Activated naive CD4-positive, alpha-beta T cell treated with anti-CD3 and anti-CD28 coated beads for 36 hours (primary cell): ENCODE data around the gene CCL19. TPM values are rescaled to one million over a fixed set of nuclear protein-coding genes. Genes with fewer than 3 reads are reported as not detected.
A peak's percentile ranks its signal among the peaks of the same experiment; 100 is the strongest.

Experiments
- CTCF ChIA-PET: fragments of 350-600 bp; sonication (Branson Sonifier 250); formaldehyde crosslinking; loops from one replicate; lab custom pipeline; 2021; ENCODE audit warnings: antibody characterized with exemption; lab: Charles Lee
- DNase-seq: peaks from one replicate; pipeline ENCODE4 v3.0.0-alpha.2; 2020
- H3K27ac Mint-ChIP-seq: one replicate; pipeline ENCODE4 v1.8.0; 2021; ENCODE audit warnings: mild to moderate bottlenecking, mixed read lengths
- H3K27me3 Mint-ChIP-seq: one replicate; pipeline ENCODE4 v1.8.0; 2021; ENCODE audit warnings: low read depth, mixed read lengths
- H3K36me3 Mint-ChIP-seq: one replicate; pipeline ENCODE4 v1.8.0; 2021; ENCODE audit warnings: low read depth, mixed read lengths
- H3K4me1 Mint-ChIP-seq: one replicate; pipeline ENCODE4 v1.8.0; 2021; ENCODE audit warnings: low read depth, mixed read lengths
- H3K4me3 Mint-ChIP-seq: one replicate; pipeline ENCODE4 v1.8.0; 2021; ENCODE audit warnings: mild to moderate bottlenecking, moderate library complexity, mixed read lengths
- H3K9me3 Mint-ChIP-seq: one replicate; pipeline ENCODE4 v1.8.0; 2021; ENCODE audit warnings: mixed read lengths
- intact Hi-C: fragments of 100-400 bp; cut with micrococcal nuclease; formaldehyde crosslinking; loops from one replicate; pipeline ENCODE4 v1.15.1; 2023
- total RNA-seq, 2 experiments: library from RNA; stranded (reverse); gene quantifications; one replicate each; pipeline ENCODE4 v1.2.3, GENCODE V29; 2021

CCL19 gene
- total RNA-seq, 2 experiments from 2014 or later = not detected

- Mint-ChIP-seq H3K27ac (peak within 1 kb of the TSS; percentile 83), H3K27me3 (no peaks in the 10 kb centered on the region), H3K4me3 (peak within 1 kb of the TSS; percentile 86), H3K36me3 (peaks cover 19% of the 10 kb centered on the region), H3K4me1 (peaks cover 18% of the 10 kb centered on the region), H3K9me3 (no peaks in the 10 kb centered on the region)
- intact Hi-C loops = loop anchor here (1.0 to 5.0 kb wide), 6 partner anchors 8 to 426 kb away; partner anchors contain the start of genes DNAJB5 and VCP
- CTCF ChIA-PET = interaction anchor here (0.6 to 4.4 kb wide), 14 partner anchors 8 to 281 kb away, joined by 3 to 51 read pairs (median 4); partner anchors contain the start of genes CCL27, RPP25L and SIGMAR1
- DNase-seq = peak; percentile 98
These were observed 44.6 kb downstream of the CCL19 start, which contains the start of gene GALT for GRCh38 chr9:34646211-34647083. Gene GALT, plus strand, starts transcription at chr9:34646675. Its CDS starts 30 bp downstream, at chr9:34646705.

DNA sequence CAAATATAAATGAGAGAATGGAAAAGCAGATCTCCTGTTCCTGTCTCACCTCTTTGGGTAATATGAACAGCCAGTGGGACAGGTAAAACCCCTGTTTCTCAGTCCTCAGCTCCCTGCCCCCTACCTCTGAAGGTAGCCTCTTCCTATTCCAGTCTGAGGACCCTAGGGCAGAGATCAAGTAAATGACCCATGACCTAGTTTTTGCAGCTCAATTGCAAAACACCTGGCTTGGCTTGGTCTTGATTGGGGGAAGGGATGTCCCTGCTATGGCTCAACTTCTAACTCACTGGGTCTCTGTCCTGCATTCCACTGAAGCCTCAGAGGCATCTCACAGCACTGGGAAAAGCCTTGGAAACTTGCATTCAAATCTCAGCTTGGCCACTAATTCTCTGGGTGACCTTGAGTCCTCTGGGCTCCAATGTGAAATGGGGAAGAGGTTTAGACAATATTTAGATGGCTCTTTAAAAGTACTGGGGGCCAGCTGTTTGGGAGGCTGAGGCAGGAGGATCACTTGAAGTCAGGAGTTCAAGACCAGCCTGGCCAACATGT is 46.2 kb downstream of the CCL19 start:
- no peak for DNase-seq
- H3K36me3 Mint-ChIP-seq = peaks cover 17% of the 10 kb centered on the region
- intact Hi-C loops = loop anchor here (5.0 kb wide), 2 partner anchors 342 to 427 kb away; partner anchors contain the start of genes DNAJB5 and VCP
- peaks cover 18% of the 10 kb centered on the region for H3K4me1 Mint-ChIP-seq
- H3K4me3 Mint-ChIP-seq = no peak overlapping the region
- H3K27me3 Mint-ChIP-seq = no peaks in the 10 kb centered on the region
- no peak overlapping the region for H3K27ac Mint-ChIP-seq
- CTCF ChIA-PET = interaction anchor here (0.6 to 3.8 kb wide), 7 partner anchors 10 to 1522 kb away, joined by 3 to 32 read pairs (median 4); partner anchors contain the start of genes CCL27 and RPP25L
- no peaks in the 10 kb centered on the region for H3K9me3 Mint-ChIP-seq

DNA sequence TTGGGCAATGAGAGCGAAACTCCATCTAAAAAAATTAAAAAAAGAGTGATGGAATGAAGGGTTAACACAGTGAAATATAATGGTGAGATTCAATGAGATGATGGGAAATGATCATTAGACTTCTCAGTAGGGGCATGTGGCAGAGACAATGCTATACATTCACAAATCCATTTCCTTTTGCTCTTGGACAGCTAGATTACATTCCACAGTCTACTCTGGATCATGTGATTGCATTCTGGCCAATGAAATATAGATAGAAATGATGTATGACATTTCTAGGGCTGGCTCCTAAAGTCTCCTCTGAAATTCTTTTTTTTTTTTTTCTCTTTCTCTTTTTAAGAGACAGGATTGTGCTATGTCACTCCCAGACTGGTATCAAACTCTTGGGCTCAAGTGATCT is 48.4 kb downstream of the CCL19 start:
- Mint-ChIP-seq H3K36me3 (peaks cover 2% of the 10 kb centered on the region), H3K4me1 (peaks cover 18% of the 10 kb centered on the region), H3K9me3 (no peaks in the 10 kb centered on the region), H3K4me3 (no peak overlapping the region), H3K27ac (no peak overlapping the region), H3K27me3 (no peaks in the 10 kb centered on the region)
- no peak for DNase-seq
- intact Hi-C loops = no loop called here
- CTCF ChIA-PET = interaction anchor here (1.1 to 3.8 kb wide), 5 partner anchors 8 to 305 kb away, joined by 3 to 32 read pairs (median 4); no protein-coding TSS in a partner anchor

Other genes starting within 250 kb of the CCL19 start
- 10 to 100 TPM; 11.1 to 11.6 TPM for gene FAM219A, start 232.7 kb downstream of the CCL19 start, total RNA-seq
- under 1 TPM in 1 of 2 experiments, not detected in 1; 0.26 TPM for gene DNAI1, start 232.5 kb downstream of the CCL19 start, total RNA-seq
- gene ENHO, start 168.3 kb downstream of the CCL19 start, total RNA-seq = under 1 TPM; 0.19 to 0.27 TPM
- gene CNTFR, start 101.6 kb downstream of the CCL19 start, total RNA-seq = not detected
- 10 to 100 TPM; 25.7 to 27.0 TPM for gene RPP25L, start 79.2 kb downstream of the CCL19 start, total RNA-seq
- gene DCTN3, start 70.8 kb downstream of the CCL19 start, total RNA-seq = 10 to 100 TPM; 86.1 to 87.5 TPM
- gene ARID3C, start 62.2 kb downstream of the CCL19 start, total RNA-seq = under 1 TPM; 0.29 to 0.37 TPM
- gene SIGMAR1, start 53.5 kb downstream of the CCL19 start, total RNA-seq = 10 to 100 TPM; 58.9 TPM
- 10 to 100 TPM; 42.0 to 44.6 TPM for gene GALT, start 44.6 kb downstream of the CCL19 start, total RNA-seq
- 10 to 100 TPM; 12.1 to 13.0 TPM for gene IL11RA, start 39.1 kb downstream of the CCL19 start, total RNA-seq
- under 1 TPM in 1 of 2 experiments, not detected in 1; 0.69 TPM for gene CCL27, start 28.6 kb downstream of the CCL19 start, total RNA-seq
- not detected for gene CCL21, start 18.9 kb upstream of the CCL19 start, total RNA-seq